Stomach (tissue), 9 donors: ENCODE data around the gene DRGX. TPM values are rescaled to one million over a fixed set of nuclear protein-coding genes. Genes with fewer than 3 reads are reported as not detected.
A peak's percentile ranks its signal among the peaks of the same experiment; 100 is the strongest.

Experiments
- DNase-seq, 2 donors: peaks; one replicate each; pipeline versions ENCODE4 v3.0.0 to v3.0.0-alpha.2; 2013 to 2019
- H3K27ac ChIP-seq, 5 donors: fragments of 200-600 bp in 4 of 5; sonication (generic) in 4 of 5; one replicate each; pipeline ENCODE4 v1.5.1; 2013 to 2019; ENCODE audit warnings: mild to moderate bottlenecking in 1 of 5, moderate library complexity in 1 of 5
- H3K27me3 ChIP-seq, 3 donors: fragments of 200-600 bp; sonication (generic); one replicate each; pipeline ENCODE4 v1.5.1; 2017 to 2019; ENCODE audit warnings: mixed run types in 1 of 3
- H3K36me3 ChIP-seq, 4 donors: fragments of 200-600 bp; sonication (generic); 1 replicate in 3 of 4; 2 replicates in 1 of 4; pipeline ENCODE4 v1.5.1; 2016 to 2019
- H3K4me1 ChIP-seq, 4 donors: fragments of 200-600 bp; sonication (generic); one replicate each; pipeline ENCODE4 v1.5.1; 2016 to 2019
- H3K4me3 ChIP-seq, 4 donors: fragments of 200-600 bp; sonication (generic) in 3 of 4; one replicate each; pipeline ENCODE4 v1.5.1; 2016 to 2019; ENCODE audit warnings: mild to moderate bottlenecking in 1 of 4
- H3K9me3 ChIP-seq, 4 donors: fragments of 200-600 bp; sonication (generic); one replicate each; pipeline ENCODE4 v1.5.1; 2016 to 2019
- CTCF ChIP-seq, 7 experiments: fragments of 450-650 bp in 4 of 7; fragments of 200-600 bp in 3 of 7; sonication (generic) in 3 of 7; IDR thresholded peaks; one replicate each; pipeline ENCODE4 v1.5.1; 2016 to 2019; ENCODE audit warnings: antibody characterized with exemption in 7 of 7, control low read depth in 2 of 7, mild to moderate bottlenecking in 1 of 7
- EP300 ChIP-seq: sonication (generic); formaldehyde crosslinking; IDR thresholded peaks from one replicate; pipeline ENCODE4 v1.6.1; 2017; ENCODE audit warnings: antibody characterized with exemption
- POLR2A ChIP-seq, 4 donors: fragments of 450-650 bp; IDR thresholded peaks; one replicate each; pipeline ENCODE4 v1.6.1; 2016; ENCODE audit warnings: antibody characterized with exemption in 4 of 4, control low read depth in 2 of 4, mild to moderate bottlenecking in 1 of 4, moderate library complexity in 1 of 4
- POLR2AphosphoS5 ChIP-seq, 3 donors: sonication (generic); formaldehyde crosslinking; IDR thresholded peaks; one replicate each; pipeline ENCODE4 v1.6.1; 2016; ENCODE audit warnings: antibody characterized with exemption in 3 of 3
- WGBS, 5 donors: extraction: QIAGEN DNeasy Blood & Tissue Kit in 3 of 5; methylation state at CpG; one replicate each; pipeline versions ENCODE4 v1.1.5 to v1.1.7; 2013 to 2018; 5-methylcytosine and 5-hydroxymethylcytosine counted together
- intact Hi-C: fragments of 100-400 bp; cut with DNase I; formaldehyde crosslinking; loops from one replicate; pipeline ENCODE4 v1.15.1; 2023; ENCODE audit warnings: low total_unique reads
- polyA plus RNA-seq, 3 donors: library from polyadenylated mRNA; stranded (reverse); fragments of 200-250 nt; gene quantifications; one replicate each; pipeline ENCODE4 v1.2.3, GENCODE V29; 2013
- total RNA-seq, 5 donors: library from RNA; depleted of rRNA; stranded (reverse); fragments of >200 nt; gene quantifications; one replicate each; pipeline versions ENCODE4 v1.1.0 to v1.2.3, GENCODE V29; 2014 to 2016
- donor health status: healthy with polysubstance abuse.
- donor health status: Bipolar disorder and iron deficiency.
- donor health status: healthy.

The DRGX gene
- total and polyA plus RNA-seq, 8 donors = not detected

GRCh38 chr10:49363309-49364031, 32.4 kb downstream of the DRGX start:
- TF ChIP-seq POLR2AphosphoS5 (IDR thresholded peaks at IDR 0.05) (no peak), POLR2A (IDR thresholded peaks at IDR 0.05) (no peak), EP300 (no peak), CTCF (IDR thresholded peaks at IDR 0.05) (no peak)
- WGBS, 5 donors = 79 to 87% (median 85%) methylated on average over 7 to 8 of the region's 8 CpGs
- intact Hi-C loops = no loop called here
- H3K4me3 ChIP-seq = no peak overlapping the region
- DNase-seq = no peak
- no peaks in the 10 kb centered on the region for H3K36me3 ChIP-seq
- no peak overlapping the region for H3K27ac ChIP-seq
- H3K4me1 ChIP-seq = peaks cover 0 to 11% (median 0%) of the 10 kb centered on the region in 4 donors
- peaks cover 0 to 34% (median 0%) of the 10 kb centered on the region in 3 donors for H3K27me3 ChIP-seq
- no peaks in the 10 kb centered on the region for H3K9me3 ChIP-seq

DNA sequence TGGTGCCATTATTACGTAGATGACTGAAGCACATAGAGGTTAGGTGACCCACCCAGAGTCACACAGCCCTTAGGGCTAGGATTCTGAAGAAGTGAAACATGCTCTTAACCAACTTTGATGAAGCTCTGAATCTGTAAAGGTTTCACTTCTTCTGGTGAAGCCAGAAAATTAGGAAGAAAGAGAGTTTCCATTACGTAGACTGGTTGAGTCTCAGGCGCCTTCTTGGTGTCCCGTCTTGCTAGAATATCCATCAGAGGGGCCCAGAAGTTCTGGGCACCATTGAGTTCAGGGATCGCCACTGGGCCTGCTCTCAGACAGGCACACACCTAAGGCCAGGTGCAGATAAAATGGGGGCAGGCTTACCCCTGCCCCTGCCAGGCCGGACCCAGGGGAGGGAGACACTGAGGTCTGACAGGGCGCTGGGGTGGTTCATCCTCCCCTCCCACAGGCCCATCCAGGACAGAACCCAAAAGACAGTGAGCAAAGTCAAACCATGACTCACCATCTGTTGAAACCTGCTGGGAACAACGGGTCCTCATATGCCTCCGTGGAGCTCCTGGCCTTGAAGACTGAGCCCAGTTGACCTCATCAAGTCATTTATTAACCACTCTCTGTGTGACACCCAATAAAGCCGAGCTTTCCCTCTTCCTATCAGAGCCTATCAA, 33.2 kb downstream of the DRGX start:
- H3K4me3 ChIP-seq = no peak overlapping the region
- peaks cover 0 to under 1% (median 0%) of the 10 kb centered on the region in 4 donors for H3K9me3 ChIP-seq
- 78 to 82% (median 79%) methylated on average over 9 to 10 of the region's 10 CpGs for WGBS, 5 donors
- H3K27ac ChIP-seq = no peak overlapping the region
- no peaks in the 10 kb centered on the region for H3K36me3 ChIP-seq
- H3K4me1 ChIP-seq = peaks cover 0 to 11% (median 0%) of the 10 kb centered on the region in 4 donors
- intact Hi-C loops = no loop called here
- TF ChIP-seq CTCF (IDR thresholded peaks at IDR 0.05) (no peak), POLR2A (IDR thresholded peaks at IDR 0.05) (no peak), EP300 (no peak)
- H3K27me3 ChIP-seq = peaks cover 0 to 34% (median 0%) of the 10 kb centered on the region in 3 donors
- peak in 1 of 2 donors; percentile 12 for DNase-seq

- H3K27me3 ChIP-seq = peaks cover 0 to 34% (median 0%) of the 10 kb centered on the region in 3 donors
- peaks cover 0 to 11% (median 0%) of the 10 kb centered on the region in 4 donors for H3K4me1 ChIP-seq
- H3K9me3 ChIP-seq = peaks cover 0 to 6% (median 2%) of the 10 kb centered on the region in 4 donors
- TF ChIP-seq CTCF (IDR thresholded peaks at IDR 0.05) = no peak
- no peak for TF ChIP-seq POLR2AphosphoS5 (IDR thresholded peaks at IDR 0.05)
- no peak for TF ChIP-seq EP300
- TF ChIP-seq POLR2A (IDR thresholded peaks at IDR 0.05) = no peak
- no peak overlapping the region for H3K27ac ChIP-seq
- intact Hi-C loops = no loop called here
- H3K36me3 ChIP-seq = no peaks in the 10 kb centered on the region
- 66 to 73% (median 69%) methylated on average over 11 of the region's 11 CpGs for WGBS, 5 donors
- no peak for DNase-seq
- no peak overlapping the region for H3K4me3 ChIP-seq
These were observed 33.9 kb downstream of the DRGX start for GRCh38 chr10:49361735-49362568.

GRCh38 chr10:49361178-49361554, 34.7 kb downstream of the DRGX start:
- Histone ChIP-seq H3K4me3 (no peak overlapping the region), H3K27me3 (peaks cover 0 to 33% (median 0%) of the 10 kb centered on the region in 3 donors), H3K4me1 (peaks cover 0 to 11% (median 0%) of the 10 kb centered on the region in 4 donors), H3K36me3 (no peaks in the 10 kb centered on the region), H3K9me3 (peaks cover 0 to 6% (median 2%) of the 10 kb centered on the region in 4 donors), H3K27ac (no peak overlapping the region)
- WGBS, 5 donors = 75 to 89% (median 78%) methylated on average over 8 of the region's 8 CpGs
- TF ChIP-seq POLR2AphosphoS5 (IDR thresholded peaks at IDR 0.05) (no peak), POLR2A (IDR thresholded peaks at IDR 0.05) (no peak), CTCF (IDR thresholded peaks at IDR 0.05) (no peak), EP300 (no peak)
- intact Hi-C loops = no loop called here
- no peak for DNase-seq
